GM12878 (cell line): ENCODE data around the gene DLAT.
A peak's percentile ranks its signal among the peaks of the same experiment; 100 is the strongest.
"Not testable (repeated sequence)": the region's sequence is repeated elsewhere in the genome, so short reads cannot be mapped to it uniquely, and the experiment has no call there.

Source experiments
- CTCF ChIP-seq, 3 experiments: IDR thresholded peaks in 2 of 3; conservative IDR thresholded peaks in 1 of 3; 2 replicates each; pipeline ENCODE4 v1.5.1; 2011; ENCODE audit warnings: low read depth in 3 of 3, low read length in 3 of 3, mild to moderate bottlenecking in 3 of 3, control low read depth in 2 of 3, moderate library complexity in 2 of 3, inconsistent platforms in 1 of 3, mixed read lengths in 1 of 3; ENCODE audit not compliant: control insufficient read depth in 2 of 3, insufficient read depth in 1 of 3; ENCODE audit errors: extremely low read depth in 1 of 3
- FOS ChIP-seq: IDR thresholded peaks from 3 replicates; pipeline ENCODE4 v1.6.1; 2011; ENCODE audit warnings: borderline replicate concordance; ENCODE audit not compliant: insufficient read length; ENCODE audit errors: extremely low read depth
- JUND ChIP-seq: IDR thresholded peaks from 2 replicates; pipeline ENCODE4 v1.6.1; 2012; ENCODE audit warnings: low read depth, mild to moderate bottlenecking, low read length, improper control_type of control experiment, moderate library complexity
- MTA3 ChIP-seq: IDR thresholded peaks from 2 replicates; pipeline ENCODE4 v1.6.1; 2012; ENCODE audit warnings: low read length, inconsistent platforms, borderline replicate concordance
- NR2F1 ChIP-seq: fragments of 450-650 bp; conservative IDR thresholded peaks from 2 replicates; pipeline ENCODE4 v1.6.1; 2017; ENCODE audit warnings: mild to moderate bottlenecking
- POLR2AphosphoS2 ChIP-seq: IDR thresholded peaks from 2 replicates; pipeline ENCODE4 v1.6.1; 2011; ENCODE audit warnings: low read depth, mild to moderate bottlenecking, low read length, improper control_type of control experiment, moderate library complexity

GRCh38 chr11:111996669-111997068 lies 28.5 kb upstream of the DLAT start:
- TF ChIP-seq POLR2AphosphoS2, FOS, MTA3, JUND, NR2F1: not testable (repeated sequence)
- peak in 2 of 3 experiments; percentile 10 to 22; a peak in 1 of 6 replicates for TF ChIP-seq CTCF (IDR thresholded peaks at IDR 0.05 in 2 of 3, conservative IDR thresholded peaks at IDR 0.05 in 1 of 3; ENCODE audit: control insufficient read depth in 2 of 3, extremely low read depth in 1 of 3, insufficient read depth in 1 of 3, low read depth in 3 of 3, low read length in 3 of 3)
